Activated effector memory CD4-positive, alpha-beta T cell treated with anti-CD3 and anti-CD28 coated beads, Interleukin-2, amount 50 U/mL, for 16 hours (primary cell): ENCODE data around the gene CACNA2D3.

Source experiments
- DNase-seq: peaks from one replicate; pipeline ENCODE4 v3.0.0-alpha.2; 2020

CACNA2D3 gene

DNA sequence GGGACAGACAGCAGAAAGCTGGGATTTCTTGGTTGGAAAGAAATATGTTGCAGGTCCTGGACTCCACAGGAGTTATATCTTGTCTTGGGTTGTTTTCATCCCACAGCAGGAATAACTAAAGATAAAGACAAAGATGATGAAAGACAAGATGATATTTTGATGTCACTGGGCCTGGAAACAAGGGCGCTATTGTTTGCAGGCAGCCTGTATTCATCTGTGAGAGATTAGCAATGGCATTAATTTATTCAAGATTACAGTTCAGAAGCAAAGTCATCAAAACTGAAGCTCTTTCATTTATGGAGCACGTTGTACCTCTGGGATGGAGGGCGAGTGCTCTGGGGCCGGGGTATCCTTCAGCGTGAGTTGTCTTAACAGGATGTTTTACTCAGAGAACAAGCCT is 591.7 kb downstream of the CACNA2D3 start:
- no peak for DNase-seq

- no peak for DNase-seq
Measured at GRCh38 chr3:54717506-54717905, 595.2 kb downstream of the CACNA2D3 start.

- no peak for DNase-seq
Measured at GRCh38 chr3:54719914-54720313, 597.6 kb downstream of the CACNA2D3 start.

DNA sequence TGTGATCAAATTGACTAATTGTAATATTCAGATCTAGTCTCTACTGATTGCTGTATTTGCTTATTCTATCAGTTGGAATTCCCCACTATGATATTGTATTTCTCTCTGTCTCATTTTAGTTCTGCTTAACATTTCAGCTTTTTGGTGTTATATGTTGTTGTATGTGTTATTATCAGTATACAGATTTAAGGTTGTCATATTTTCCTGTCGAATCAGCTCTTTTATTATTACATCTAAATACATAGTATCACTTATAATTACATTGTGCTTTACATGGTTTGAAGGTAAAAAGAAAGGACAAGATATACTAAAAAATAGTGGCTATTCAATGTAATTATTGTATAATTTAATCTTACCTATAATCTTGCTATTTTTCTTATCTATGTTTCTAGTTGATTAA is 598.3 kb downstream of the CACNA2D3 start:
- DNase-seq: no peak

GRCh38 chr3:54731732-54732445 is 609.5 kb downstream of the CACNA2D3 start:
- no peak for DNase-seq

DNA sequence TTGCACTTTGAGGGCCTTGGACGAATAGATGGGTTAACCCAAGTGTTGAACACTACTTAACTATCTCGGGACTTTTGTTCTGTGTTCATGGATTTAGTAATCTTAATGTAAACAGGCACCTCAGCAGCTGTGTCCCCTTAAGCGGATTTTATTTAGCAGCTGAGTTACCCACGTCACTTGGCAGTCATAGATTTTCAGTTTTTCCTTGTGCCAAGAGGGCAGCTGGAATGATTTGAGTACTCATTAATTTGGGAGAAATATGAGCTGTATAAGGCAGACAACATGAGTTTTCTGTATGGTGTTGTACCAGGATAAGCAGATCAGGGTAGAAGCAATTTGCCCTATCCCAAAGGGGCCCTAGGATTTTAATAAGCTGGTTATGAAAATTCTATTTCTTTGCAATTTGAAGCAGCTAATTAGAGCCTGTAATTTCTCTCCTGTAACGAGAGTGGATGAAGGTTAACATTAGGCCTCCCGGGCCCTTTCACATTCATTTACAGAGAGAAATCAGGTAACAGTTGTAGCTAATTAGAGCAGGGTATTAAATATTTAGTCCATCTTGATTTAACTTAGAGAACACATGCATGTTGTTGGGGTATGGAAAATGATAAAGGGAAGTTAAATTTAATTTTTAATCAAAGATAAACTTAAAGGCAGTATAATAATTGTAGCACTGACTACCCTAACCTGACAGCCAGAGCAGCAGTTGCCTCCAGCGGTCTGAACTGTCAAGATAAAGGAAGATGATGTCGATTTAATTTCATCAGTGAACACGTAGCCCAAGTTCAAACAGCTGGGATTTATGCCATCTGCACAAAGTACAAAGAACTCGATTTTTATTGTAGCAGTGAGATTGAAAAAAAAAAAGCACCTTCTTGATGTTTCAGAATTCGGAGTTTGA is 611.0 kb downstream of the CACNA2D3 start:
- no peak for DNase-seq

GRCh38 chr3:54736459-54736858 is 614.1 kb downstream of the CACNA2D3 start:
- DNase-seq: no peak

- DNase-seq: no peak
Measured at GRCh38 chr3:54743755-54744154, 621.4 kb downstream of the CACNA2D3 start.

GRCh38 chr3:54744291-54744690 is 621.9 kb downstream of the CACNA2D3 start:
- DNase-seq: no peak

- no peak for DNase-seq
Measured at GRCh38 chr3:54745843-54746242, 623.5 kb downstream of the CACNA2D3 start.

- no peak for DNase-seq
Measured at GRCh38 chr3:54746722-54747121, 624.4 kb downstream of the CACNA2D3 start.

- no peak for DNase-seq
Measured at GRCh38 chr3:54755756-54756155, 633.4 kb downstream of the CACNA2D3 start.

GRCh38 chr3:54756330-54756731 is 634.0 kb downstream of the CACNA2D3 start:
- DNase-seq: no peak

GRCh38 chr3:54758461-54758860 is 636.1 kb downstream of the CACNA2D3 start:
- DNase-seq: no peak

- DNase-seq: no peak
Measured at GRCh38 chr3:54759166-54759565, 636.8 kb downstream of the CACNA2D3 start.

DNA sequence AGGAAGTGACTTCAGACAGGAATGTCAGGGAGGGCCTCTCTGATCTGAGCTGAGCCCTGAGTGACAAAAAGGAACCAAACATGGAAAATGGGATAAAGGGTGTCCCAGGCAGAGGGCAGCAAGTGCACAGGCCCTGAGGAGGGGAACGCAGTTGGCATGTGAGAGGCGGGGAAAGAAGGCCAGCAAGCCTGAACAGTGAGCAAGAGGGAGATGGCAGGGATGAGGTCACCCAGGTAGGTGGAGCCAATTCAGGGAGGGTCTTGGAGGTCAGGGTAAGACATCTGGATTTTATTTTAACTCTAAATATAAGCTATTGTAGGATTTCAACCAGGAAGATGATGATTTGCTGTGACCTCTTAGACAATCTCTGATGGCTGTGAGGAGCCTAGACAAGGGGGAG is 637.8 kb downstream of the CACNA2D3 start:
- DNase-seq: no peak

- DNase-seq: no peak
Measured at GRCh38 chr3:54761637-54762036, 639.3 kb downstream of the CACNA2D3 start.

- no peak for DNase-seq
Measured at GRCh38 chr3:54764911-54765310, 642.6 kb downstream of the CACNA2D3 start.

DNA sequence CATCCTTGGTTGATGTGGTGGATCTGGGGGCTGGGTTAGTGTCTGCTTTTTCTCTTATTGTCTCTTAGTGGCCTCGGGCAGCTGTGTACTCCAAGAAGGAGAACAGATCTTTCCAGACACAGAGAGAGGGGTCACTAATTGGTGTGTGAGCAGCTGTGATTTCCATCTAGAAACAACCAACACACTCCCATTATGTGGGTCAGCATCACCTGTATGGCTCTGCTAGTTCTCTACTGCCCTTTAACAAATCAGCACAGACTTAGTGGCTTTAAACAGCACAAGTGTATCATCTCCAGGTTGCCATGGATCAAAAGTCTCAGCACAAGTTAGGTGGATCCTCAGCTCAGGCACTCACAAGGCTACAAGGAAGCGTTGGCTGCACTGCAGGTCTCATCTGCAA is 648.7 kb downstream of the CACNA2D3 start:
- DNase-seq: no peak

GRCh38 chr3:54772051-54772450 is 649.7 kb downstream of the CACNA2D3 start:
- no peak for DNase-seq

- DNase-seq: no peak
Measured at GRCh38 chr3:54772746-54773145, 650.4 kb downstream of the CACNA2D3 start.

DNA sequence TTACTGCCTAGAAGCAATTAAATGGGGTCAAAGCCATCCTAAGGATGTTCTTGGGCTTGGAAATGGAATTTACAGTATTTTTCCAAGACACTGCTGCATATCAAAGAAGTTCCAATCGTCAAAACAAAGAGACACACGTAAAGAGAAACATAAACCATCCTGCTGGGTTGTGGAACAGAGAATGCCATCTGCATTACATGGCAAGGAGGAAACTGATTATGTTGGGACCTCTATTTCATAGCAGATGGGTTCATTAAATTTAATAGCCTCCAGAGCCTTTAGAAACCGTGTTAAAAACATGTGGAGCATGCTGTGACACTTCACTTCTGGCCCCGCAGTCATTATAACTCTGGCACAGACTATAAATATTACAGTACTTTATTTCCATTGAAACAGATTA is 650.9 kb downstream of the CACNA2D3 start:
- DNase-seq: no peak

GRCh38 chr3:54776601-54777000 is 654.2 kb downstream of the CACNA2D3 start:
- DNase-seq: no peak

- DNase-seq: no peak
Measured at GRCh38 chr3:54777141-54777540, 654.8 kb downstream of the CACNA2D3 start.
